ENCODE results near the gene TXNDC9. TPM values are rescaled to one million over a fixed set of nuclear protein-coding genes. Genes with fewer than 3 reads are reported as not detected.
A peak's percentile ranks its signal among the peaks of the same experiment; 100 is the strongest.
"Not testable (repeated sequence)": the region's sequence is repeated elsewhere in the genome, so short reads cannot be mapped to it uniquely, and the experiment has no call there.

Gene TXNDC9
- total and polyA plus RNA-seq, 2 donors (not counting 1 experiment from before 2014, with no cell fraction given): 11.2 to 21.7 TPM

DNA sequence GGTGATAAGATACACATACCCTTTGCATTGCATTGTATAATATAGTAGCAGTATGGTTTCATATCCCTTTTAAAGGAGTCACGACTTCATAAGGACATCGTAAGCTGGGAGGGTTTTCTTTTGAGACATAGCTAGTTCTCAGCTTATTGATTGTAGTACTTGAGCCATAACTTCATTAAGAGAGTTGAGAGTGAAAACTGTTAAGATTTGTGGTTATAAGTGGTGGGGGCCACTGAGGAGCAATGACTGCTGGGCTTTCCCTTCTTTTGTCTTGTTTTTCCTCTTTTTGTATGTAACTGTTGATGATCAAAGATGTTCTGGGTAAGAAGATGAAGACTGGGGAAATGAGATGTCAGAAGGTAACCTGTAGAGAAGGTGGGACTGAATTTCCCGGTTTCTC is 12.0 kb upstream of the TXNDC9 start:
- intact Hi-C loops (cut with micrococcal nuclease): no loop called here
- Histone ChIP-seq H3K79me2 (ENCODE audit: control insufficient read depth, insufficient read depth, low read length) (peaks cover 91% of the 10 kb centered on the region), H3K9me3 (ENCODE audit: control extremely low read depth in 1 of 3, control insufficient read depth in 2 of 3, insufficient read depth in 1 of 3, low read length in 2 of 3) (no peaks in the 10 kb centered on the region), H3K4me1 (ENCODE audit: control insufficient read depth in 2 of 2, insufficient read depth in 2 of 2, low read length in 2 of 2) (peaks cover 5 to 20% of the 10 kb centered on the region in 2 donors), H3K27me3 (replicated peaks in 1 of 4; ENCODE audit: control extremely low read depth in 1 of 4, control insufficient read depth in 3 of 4, insufficient read depth in 4 of 4, low read length in 3 of 4) (no peaks in the 10 kb centered on the region), H3K4me2 (replicated peaks; ENCODE audit: low read depth, low read length, poor library complexity, severe bottlenecking) (no peak overlapping the region), H3K9ac (ENCODE audit: low read length) (no peak overlapping the region), H3K36me3 (replicated peaks in 1 of 2; ENCODE audit: control extremely low read depth in 1 of 2, control insufficient read depth in 1 of 2, extremely low read depth in 1 of 2, insufficient read depth in 2 of 2, low read length in 1 of 2) (no peaks in the 10 kb centered on the region), H2AFZ (ENCODE audit: insufficient read depth, low read depth, low read length, poor library complexity, severe bottlenecking) (no peak overlapping the region), H3K4me3 (ENCODE audit: control extremely low read depth in 1 of 5, extremely low read depth in 1 of 5, insufficient read depth in 1 of 5, low read depth in 2 of 5, low read length in 4 of 5) (no peak overlapping the region), H4K20me1 (ENCODE audit: control insufficient read depth, insufficient read depth, low read length, poor library complexity, severe bottlenecking) (peaks cover 36% of the 10 kb centered on the region), H3K27ac (ENCODE audit: low read length in 2 of 2) (peak overlapping the region in 1 of 2 donors; percentile 1)
- CTCF ChIA-PET: no interaction called here
- Mint-ChIP-seq H3K4me3 (no peak overlapping the region), H3K27ac (peak overlapping the region; percentile 54), H3K9me3 (ENCODE audit: insufficient read depth) (no peaks in the 10 kb centered on the region), H3K4me1 (peaks cover 44% of the 10 kb centered on the region), H3K27me3 (no peaks in the 10 kb centered on the region)
- no peak for DNase-seq
- ATAC-seq (ENCODE audit: low read depth): no peak
- TF ChIP-seq CTCF (IDR thresholded peaks at IDR 0.05) (no peak), EZH2 (IDR thresholded peaks at IDR 0.05; ENCODE audit: borderline replicate concordance, insufficient read depth, low read depth, low read length, poor library complexity, severe bottlenecking) (no peak)
- POLR2A ChIA-PET: no interaction called here
- 67% methylated on average over 1 of the region's 3 CpGs for WGBS (ENCODE audit: insufficient coverage)

DNA sequence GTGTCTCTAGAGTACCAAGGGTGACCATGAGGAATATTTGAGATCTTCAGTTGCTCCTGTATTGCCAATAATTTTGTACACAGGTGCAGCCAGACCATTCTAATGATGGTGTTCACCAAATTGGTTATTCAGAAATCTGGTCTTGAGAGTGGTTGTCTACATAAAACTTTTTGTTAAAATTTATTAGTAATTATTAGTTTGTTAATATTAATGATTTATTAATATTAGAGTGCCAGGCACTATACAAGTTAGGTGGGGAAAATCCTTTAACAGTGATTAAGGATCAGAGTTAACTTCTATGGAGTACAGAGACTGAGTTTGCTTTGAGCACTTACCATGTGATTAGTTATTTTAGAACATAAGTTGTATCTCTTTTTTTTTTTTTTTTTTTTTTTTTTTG is 10.1 kb upstream of the TXNDC9 start:
- no peaks in the 10 kb centered on the region for H3K9me3 ChIP-seq (ENCODE audit: control extremely low read depth in 1 of 3, control insufficient read depth in 2 of 3, insufficient read depth in 1 of 3, low read length in 2 of 3)
- H3K27me3 Mint-ChIP-seq: no peaks in the 10 kb centered on the region
- no peak for TF ChIP-seq EZH2 (IDR thresholded peaks at IDR 0.05; ENCODE audit: borderline replicate concordance, insufficient read depth, low read depth, low read length, poor library complexity, severe bottlenecking)
- TF ChIP-seq CTCF (IDR thresholded peaks at IDR 0.05): no peak
- POLR2A ChIA-PET: interaction anchor here (0.7 kb wide), 1 partner anchor 9 kb away, joined by 7 read pairs; the partner anchor contains the start of gene EIF5B
- H3K4me3 Mint-ChIP-seq: no peak overlapping the region
- H3K4me2 ChIP-seq (replicated peaks; ENCODE audit: low read depth, low read length, poor library complexity, severe bottlenecking): no peak overlapping the region
- no peak overlapping the region for H2AFZ ChIP-seq (ENCODE audit: insufficient read depth, low read depth, low read length, poor library complexity, severe bottlenecking)
- peaks cover 38% of the 10 kb centered on the region for H3K4me1 Mint-ChIP-seq
- intact Hi-C loops (cut with micrococcal nuclease): no loop called here
- peaks cover 93% of the 10 kb centered on the region for H3K79me2 ChIP-seq (ENCODE audit: control insufficient read depth, insufficient read depth, low read length)
- peaks cover 27% of the 10 kb centered on the region for H4K20me1 ChIP-seq (ENCODE audit: control insufficient read depth, insufficient read depth, low read length, poor library complexity, severe bottlenecking)
- no peak overlapping the region for H3K27ac Mint-ChIP-seq
- CTCF ChIA-PET: no interaction called here
- H3K4me1 ChIP-seq (ENCODE audit: control insufficient read depth in 2 of 2, insufficient read depth in 2 of 2, low read length in 2 of 2): peaks cover 5 to 17% of the 10 kb centered on the region in 2 donors
- H3K4me3 ChIP-seq (ENCODE audit: control extremely low read depth in 1 of 5, extremely low read depth in 1 of 5, insufficient read depth in 1 of 5, low read depth in 2 of 5, low read length in 4 of 5): no peak overlapping the region
- no peaks in the 10 kb centered on the region for H3K9me3 Mint-ChIP-seq (ENCODE audit: insufficient read depth)
- H3K9ac ChIP-seq (ENCODE audit: low read length): no peak overlapping the region
- H3K27ac ChIP-seq (ENCODE audit: low read length in 2 of 2): no peak overlapping the region
- no peak for ATAC-seq (ENCODE audit: low read depth)
- H3K27me3 ChIP-seq (replicated peaks in 1 of 4; ENCODE audit: control extremely low read depth in 1 of 4, control insufficient read depth in 3 of 4, insufficient read depth in 4 of 4, low read length in 3 of 4): no peaks in the 10 kb centered on the region
- H3K36me3 ChIP-seq (replicated peaks in 1 of 2; ENCODE audit: control extremely low read depth in 1 of 2, control insufficient read depth in 1 of 2, extremely low read depth in 1 of 2, insufficient read depth in 2 of 2, low read length in 1 of 2): no peaks in the 10 kb centered on the region
- DNase-seq: no peak

GRCh38 chr2:99345446-99345845 is 9.3 kb upstream of the TXNDC9 start:
- H3K4me1 ChIP-seq (ENCODE audit: control insufficient read depth in 2 of 2, insufficient read depth in 2 of 2, low read length in 2 of 2); CTCF ChIA-PET; POLR2A ChIA-PET; DNase-seq; H3K27ac ChIP-seq (ENCODE audit: low read length in 2 of 2); H3K36me3 ChIP-seq (replicated peaks in 1 of 2; ENCODE audit: control extremely low read depth in 1 of 2, control insufficient read depth in 1 of 2, extremely low read depth in 1 of 2, insufficient read depth in 2 of 2, low read length in 1 of 2); H3K4me3 ChIP-seq (ENCODE audit: control extremely low read depth in 1 of 5, extremely low read depth in 1 of 5, insufficient read depth in 1 of 5, low read depth in 2 of 5, low read length in 4 of 5); H3K4me3 Mint-ChIP-seq; ATAC-seq (ENCODE audit: low read depth); H3K27me3 ChIP-seq (replicated peaks in 1 of 4; ENCODE audit: control extremely low read depth in 1 of 4, control insufficient read depth in 3 of 4, insufficient read depth in 4 of 4, low read length in 3 of 4); H3K9ac ChIP-seq (ENCODE audit: low read length); H3K9me3 Mint-ChIP-seq (ENCODE audit: insufficient read depth); H3K27me3 Mint-ChIP-seq; H3K9me3 ChIP-seq (ENCODE audit: control extremely low read depth in 1 of 3, control insufficient read depth in 2 of 3, insufficient read depth in 1 of 3, low read length in 2 of 3); intact Hi-C loops (cut with micrococcal nuclease); H3K4me2 ChIP-seq (replicated peaks; ENCODE audit: low read depth, low read length, poor library complexity, severe bottlenecking); H2AFZ ChIP-seq (ENCODE audit: insufficient read depth, low read depth, low read length, poor library complexity, severe bottlenecking); H3K27ac Mint-ChIP-seq: not testable (repeated sequence)
- peaks cover 29% of the 10 kb centered on the region for H4K20me1 ChIP-seq (ENCODE audit: control insufficient read depth, insufficient read depth, low read length, poor library complexity, severe bottlenecking)
- H3K4me1 Mint-ChIP-seq: peaks cover 33% of the 10 kb centered on the region
- WGBS (ENCODE audit: insufficient coverage): 100% methylated on average over 5 of the region's 7 CpGs
- H3K79me2 ChIP-seq (ENCODE audit: control insufficient read depth, insufficient read depth, low read length): peaks cover 93% of the 10 kb centered on the region
